GM18858 (cell line): ENCODE measurements around the gene AKT2.

Experiments
- ATAC-seq: cut with Tn5 transposase; IDR thresholded peaks from one replicate; pipeline ENCODE4 v1.9.1; 2021; ENCODE audit not compliant: unreplicated experiment

Gene AKT2

DNA sequence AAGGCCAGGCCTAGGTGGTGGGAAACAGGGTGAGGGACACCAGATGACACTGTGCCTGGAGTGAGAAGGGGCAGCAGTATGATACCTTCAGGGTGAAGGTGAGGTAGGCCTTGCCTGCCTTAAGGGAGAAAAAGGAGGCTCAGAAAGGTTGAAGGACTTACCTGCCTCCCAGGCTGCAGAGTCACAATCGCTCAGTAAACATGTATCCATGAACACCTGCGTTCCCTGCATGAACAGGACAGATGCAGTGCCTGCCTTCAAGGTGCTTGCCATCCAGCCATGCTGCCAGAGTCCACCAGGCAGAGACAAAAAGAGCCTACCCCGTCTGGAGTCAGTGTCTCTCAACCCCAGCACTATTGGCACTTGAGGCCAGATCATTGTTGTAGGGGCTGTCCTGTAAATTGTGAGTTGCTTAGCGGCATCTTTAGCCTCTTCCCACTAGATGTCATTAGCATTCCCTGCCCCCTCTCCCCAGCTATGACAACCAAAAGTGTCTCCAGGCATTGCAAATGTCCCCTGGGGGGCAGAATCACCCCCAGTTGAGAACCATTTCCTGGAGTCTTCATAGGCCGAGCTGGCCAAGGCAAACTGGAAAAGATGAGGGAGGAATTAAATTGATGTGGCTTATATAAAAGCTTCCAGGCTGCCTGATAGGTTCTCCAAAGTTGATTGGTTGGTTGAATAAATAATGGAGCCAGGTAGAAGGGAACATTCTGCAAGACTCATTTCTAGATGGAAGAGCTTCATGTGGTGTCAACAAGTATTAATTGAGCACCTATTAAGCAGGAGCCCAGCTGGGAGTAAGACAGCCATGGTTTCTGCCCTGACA, 92.2 kb downstream of the AKT2 start:
- no peak for ATAC-seq

DNA sequence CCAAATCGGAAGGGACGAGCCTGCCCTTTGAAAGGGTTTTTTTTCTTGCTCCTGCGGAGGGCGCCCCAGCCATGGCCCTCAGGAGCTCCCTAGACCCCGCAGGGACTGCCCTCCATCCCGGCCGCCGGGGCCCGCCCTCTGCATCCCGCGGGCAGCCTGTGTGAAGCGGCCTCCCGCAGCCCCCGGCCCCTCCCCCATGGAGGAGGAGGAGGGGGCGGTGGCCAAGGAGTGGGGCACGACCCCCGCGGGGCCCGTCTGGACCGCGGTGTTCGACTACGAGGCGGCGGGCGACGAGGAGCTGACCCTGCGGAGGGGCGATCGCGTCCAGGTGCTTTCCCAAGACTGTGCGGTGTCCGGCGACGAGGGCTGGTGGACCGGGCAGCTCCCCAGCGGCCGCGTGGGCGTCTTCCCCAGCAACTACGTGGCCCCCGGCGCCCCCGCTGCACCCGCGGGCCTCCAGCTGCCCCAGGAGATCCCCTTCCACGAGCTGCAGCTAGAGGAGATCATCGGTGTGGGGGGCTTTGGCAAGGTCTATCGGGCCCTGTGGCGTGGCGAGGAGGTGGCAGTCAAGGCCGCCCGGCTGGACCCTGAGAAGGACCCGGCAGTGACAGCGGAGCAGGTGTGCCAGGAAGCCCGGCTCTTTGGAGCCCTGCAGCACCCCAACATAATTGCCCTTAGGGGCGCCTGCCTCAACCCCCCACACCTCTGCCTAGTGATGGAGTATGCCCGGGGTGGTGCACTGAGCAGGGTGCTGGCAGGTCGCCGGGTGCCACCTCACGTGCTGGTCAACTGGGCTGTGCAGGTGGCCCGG, 93.1 kb downstream of the AKT2 start:
- ATAC-seq, result no peak

DNA sequence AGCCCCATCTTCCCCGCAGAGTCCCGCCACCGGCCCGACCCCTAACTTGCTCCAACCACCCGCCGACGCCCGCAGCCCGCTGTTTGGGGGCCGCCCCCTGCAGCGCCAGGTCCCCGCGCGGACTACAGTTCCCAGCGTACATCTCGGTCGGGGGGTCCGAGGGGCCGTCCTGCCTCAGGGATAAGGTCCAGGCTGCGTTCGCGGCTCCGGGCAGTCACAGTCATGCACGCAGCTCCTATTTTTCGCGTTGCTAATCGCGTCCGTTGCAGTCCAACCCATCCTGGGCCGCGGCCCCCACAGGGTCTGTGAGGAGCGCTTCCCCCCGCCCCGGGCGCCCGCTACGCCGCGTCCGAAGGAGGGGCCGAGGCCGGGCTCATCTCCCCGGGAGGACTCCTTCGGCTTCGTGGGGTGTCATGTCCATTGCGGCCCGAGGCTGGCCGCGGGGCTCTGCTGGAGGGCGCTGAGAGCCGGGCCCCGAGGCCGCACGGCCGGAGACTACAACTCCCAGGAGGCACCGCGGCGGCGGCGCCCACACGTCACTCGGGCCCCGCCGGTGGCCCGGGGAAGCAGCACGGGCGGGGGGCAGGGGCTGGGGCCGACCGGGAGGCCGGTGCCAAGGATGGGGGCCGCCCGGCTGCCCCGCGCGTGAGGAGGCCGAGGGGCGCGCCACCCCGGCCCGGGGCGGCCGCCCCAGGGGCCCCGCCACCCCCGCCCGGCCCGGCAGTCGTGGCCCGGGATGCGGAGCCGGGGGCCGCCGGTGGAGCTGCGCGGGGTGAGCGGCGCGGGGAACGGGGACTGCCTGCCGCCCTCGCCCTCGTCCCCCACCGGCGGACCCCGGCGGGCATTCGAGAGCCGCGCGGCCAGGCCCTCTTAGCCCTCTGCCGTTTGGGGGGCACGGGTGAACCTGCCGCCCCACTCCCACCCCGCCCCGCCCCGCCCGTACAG, 94.0 kb downstream of the AKT2 start, which contains the start of gene MAP3K10:
Gene MAP3K10 (plus strand): TSS at position 536 of the 945 bp plus-strand sequence. CDS start 606 bp downstream, outside the sequence.
- no peak for ATAC-seq

DNA sequence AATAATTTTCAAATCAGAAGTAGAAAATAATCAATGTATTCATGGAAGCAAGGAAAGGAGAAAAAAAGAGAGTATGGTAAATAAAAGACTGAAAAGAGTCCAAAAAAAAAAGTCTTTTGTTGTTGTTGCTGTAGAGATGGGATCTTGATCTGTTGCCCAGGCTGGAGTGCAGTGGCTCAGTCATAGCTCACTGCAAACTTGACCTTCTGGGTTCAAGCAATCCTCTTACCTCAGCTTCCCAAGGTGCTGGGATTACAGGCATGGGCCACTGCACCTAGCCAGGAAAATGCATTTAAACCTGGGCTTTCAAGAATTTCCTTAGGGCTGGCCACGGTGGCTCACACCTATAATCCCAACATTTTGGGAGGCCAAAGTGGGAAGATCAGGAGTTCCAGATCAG, 100.9 kb downstream of the AKT2 start:
- no peak for ATAC-seq
